Hepatocyte (in vitro differentiated cells): ENCODE measurements around the gene TSSK3.

ENCODE experiments used
- CTCF ChIP-seq: fragments of 200-600 bp; sonication (generic); IDR thresholded peaks from 2 replicates; pipeline ENCODE4 v1.5.1; 2016; ENCODE audit warnings: antibody characterized with exemption, mild to moderate bottlenecking; ENCODE audit not compliant: poor library complexity
- EZH2 ChIP-seq: fragments of 200-600 bp; sonication (generic); IDR thresholded peaks from 2 replicates; pipeline ENCODE4 v1.6.1; 2016; ENCODE audit warnings: antibody characterized with exemption, mild to moderate bottlenecking, borderline replicate concordance
- EZH2phosphoT487 ChIP-seq: fragments of 200-600 bp; sonication (generic); IDR thresholded peaks from one replicate; pipeline ENCODE4 v1.6.1; 2018; ENCODE audit warnings: antibody characterized with exemption, mild to moderate bottlenecking, low read depth, moderate library complexity; ENCODE audit not compliant: unreplicated experiment, severe bottlenecking

GRCh38 chr1:32329931-32330466 lies 32.3 kb upstream of the TSSK3 start:
- TF ChIP-seq EZH2phosphoT487 (no peak), CTCF (no peak), EZH2 (no peak)
